ENCODE results near the gene PPIC. TPM values are rescaled to one million over a fixed set of nuclear protein-coding genes. Genes with fewer than 3 reads are reported as not detected.

Gene PPIC
- total RNA-seq, 1 donor from 2014 or later, result not detected

Other genes starting within 250 kb of the PPIC start
- gene SNX24, start 191.1 kb downstream of the PPIC start, total RNA-seq, result 2.8 and 3.3 TPM in 2 replicates
- gene PRDM6, start 52.5 kb upstream of the PPIC start, total RNA-seq, result not detected in 2 replicates